Neuron (in vitro differentiated cells): Measurements from ENCODE around the gene CNOT1.

ENCODE experiments used
- H2AFZ ChIP-seq: one replicate; pipeline ENCODE4 v1.6.1; 2013; ENCODE audit warnings: low read depth, mild to moderate bottlenecking, inconsistent platforms, low read length, moderate library complexity
- H3K27me3 ChIP-seq: one replicate; pipeline ENCODE4 v1.6.1; 2013; ENCODE audit warnings: low read length; ENCODE audit not compliant: insufficient read depth
- H3K36me3 ChIP-seq: one replicate; pipeline ENCODE4 v1.6.1; 2013; ENCODE audit warnings: low read length; ENCODE audit not compliant: insufficient read depth
- H3K4me1 ChIP-seq: one replicate; pipeline ENCODE4 v1.6.1; 2013; ENCODE audit warnings: low read length; ENCODE audit not compliant: insufficient read depth
- H3K4me3 ChIP-seq: 2 replicates; pipeline ENCODE4 v1.5.1; 2013; ENCODE audit warnings: mild to moderate bottlenecking, low read length, moderate library complexity
- H3K9me3 ChIP-seq: one replicate; pipeline ENCODE4 v1.6.1; 2013; ENCODE audit warnings: low read length

The CNOT1 gene

GRCh38 chr16:58542291-58542690 lies 87.3 kb downstream of the CNOT1 start:
- no peaks in the 10 kb centered on the region for H3K27me3 ChIP-seq
- H3K9me3 ChIP-seq, result no peaks in the 10 kb centered on the region
- no peak overlapping the region for H2AFZ ChIP-seq
- no peak overlapping the region for H3K4me3 ChIP-seq
- H3K36me3 ChIP-seq, result peaks cover 98% of the 10 kb centered on the region
- no peaks in the 10 kb centered on the region for H3K4me1 ChIP-seq

GRCh38 chr16:58541711-58542110 lies 87.9 kb downstream of the CNOT1 start:
- Histone ChIP-seq H2AFZ (no peak overlapping the region), H3K27me3 (no peaks in the 10 kb centered on the region), H3K9me3 (no peaks in the 10 kb centered on the region), H3K36me3 (peaks cover 98% of the 10 kb centered on the region), H3K4me3 (no peak overlapping the region), H3K4me1 (no peaks in the 10 kb centered on the region)

GRCh38 chr16:58537124-58537906 lies 92.3 kb downstream of the CNOT1 start:
- H3K4me1 ChIP-seq, result no peaks in the 10 kb centered on the region
- H3K27me3 ChIP-seq, result no peaks in the 10 kb centered on the region
- no peak overlapping the region for H2AFZ ChIP-seq
- no peaks in the 10 kb centered on the region for H3K9me3 ChIP-seq
- H3K36me3 ChIP-seq, result peaks cover 95% of the 10 kb centered on the region
- no peak overlapping the region for H3K4me3 ChIP-seq

- Histone ChIP-seq H3K4me3 (no peak overlapping the region), H3K9me3 (no peaks in the 10 kb centered on the region), H2AFZ (no peak overlapping the region), H3K27me3 (no peaks in the 10 kb centered on the region), H3K4me1 (no peaks in the 10 kb centered on the region), H3K36me3 (peaks cover 95% of the 10 kb centered on the region)
Measured at GRCh38 chr16:58536278-58536677, 93.3 kb downstream of the CNOT1 start.

- Histone ChIP-seq H3K9me3 (no peaks in the 10 kb centered on the region), H3K4me3 (no peak overlapping the region), H3K27me3 (no peaks in the 10 kb centered on the region), H2AFZ (no peak overlapping the region), H3K36me3 (peaks cover 96% of the 10 kb centered on the region), H3K4me1 (no peaks in the 10 kb centered on the region)
Measured at GRCh38 chr16:58535100-58535499, 94.5 kb downstream of the CNOT1 start.

- Histone ChIP-seq H3K36me3 (peaks cover 96% of the 10 kb centered on the region), H3K9me3 (no peaks in the 10 kb centered on the region), H2AFZ (no peak overlapping the region)
Measured at GRCh38 chr16:58533751-58534470, 95.7 kb downstream of the CNOT1 start.

GRCh38 chr16:58532414-58532813 lies 97.2 kb downstream of the CNOT1 start:
- H3K36me3 ChIP-seq, result peaks cover 95% of the 10 kb centered on the region
- no peak overlapping the region for H2AFZ ChIP-seq
- H3K9me3 ChIP-seq, result no peaks in the 10 kb centered on the region
- no peaks in the 10 kb centered on the region for H3K27me3 ChIP-seq
- no peak overlapping the region for H3K4me3 ChIP-seq
- H3K4me1 ChIP-seq, result no peaks in the 10 kb centered on the region

More at GRCh38 chr16:58533751-58534470, 95.7 kb downstream of the CNOT1 start:
- H3K4me3 ChIP-seq, result no peak overlapping the region
- no peaks in the 10 kb centered on the region for H3K4me1 ChIP-seq
- H3K27me3 ChIP-seq, result no peaks in the 10 kb centered on the region

GRCh38 chr16:58530179-58530578 lies 99.4 kb downstream of the CNOT1 start:
- H2AFZ ChIP-seq, result no peak overlapping the region
- H3K36me3 ChIP-seq, result peaks cover 91% of the 10 kb centered on the region
- H3K9me3 ChIP-seq, result no peaks in the 10 kb centered on the region
- no peaks in the 10 kb centered on the region for H3K27me3 ChIP-seq
- no peaks in the 10 kb centered on the region for H3K4me1 ChIP-seq
- H3K4me3 ChIP-seq, result no peak overlapping the region

- Histone ChIP-seq H3K4me1 (no peaks in the 10 kb centered on the region), H2AFZ (no peak overlapping the region), H3K9me3 (no peaks in the 10 kb centered on the region), H3K36me3 (peaks cover 89% of the 10 kb centered on the region), H3K4me3 (no peak overlapping the region), H3K27me3 (no peaks in the 10 kb centered on the region)
Measured at GRCh38 chr16:58519707-58520106, 109.9 kb downstream of the CNOT1 start.

GRCh38 chr16:58518980-58519368 lies 110.7 kb downstream of the CNOT1 start:
- Histone ChIP-seq H3K4me1 (no peaks in the 10 kb centered on the region), H2AFZ (no peak overlapping the region), H3K36me3 (peaks cover 83% of the 10 kb centered on the region), H3K27me3 (no peaks in the 10 kb centered on the region), H3K4me3 (no peak overlapping the region), H3K9me3 (no peaks in the 10 kb centered on the region)

- no peak overlapping the region for H2AFZ ChIP-seq
- no peaks in the 10 kb centered on the region for H3K9me3 ChIP-seq
- H3K36me3 ChIP-seq, result peaks cover 78% of the 10 kb centered on the region
- no peak overlapping the region for H3K4me3 ChIP-seq
- no peaks in the 10 kb centered on the region for H3K27me3 ChIP-seq
- no peaks in the 10 kb centered on the region for H3K4me1 ChIP-seq
Measured at GRCh38 chr16:58518083-58518979, 111.3 kb downstream of the CNOT1 start.

GRCh38 chr16:58516768-58517107 lies 112.9 kb downstream of the CNOT1 start:
- no peaks in the 10 kb centered on the region for H3K27me3 ChIP-seq
- H3K4me3 ChIP-seq, result no peak overlapping the region
- H3K4me1 ChIP-seq, result no peaks in the 10 kb centered on the region
- no peak overlapping the region for H2AFZ ChIP-seq
- H3K36me3 ChIP-seq, result peaks cover 78% of the 10 kb centered on the region
- H3K9me3 ChIP-seq, result no peaks in the 10 kb centered on the region
